Tibial nerve (tissue), 3 donors: ENCODE data around the gene DHX8.

Source experiments
- POLR2A ChIP-seq, 2 donors: fragments of 450-650 bp; IDR thresholded peaks; one replicate each; pipeline ENCODE4 v1.6.1; 2017; ENCODE audit warnings: antibody characterized with exemption in 2 of 2, mild to moderate bottlenecking in 2 of 2, moderate library complexity in 2 of 2
- TF ChIP-seq, protein P1 (sequence below), 5 experiments: fragments of 200-600 bp in 3 of 5; fragments of 450-650 bp in 2 of 5; sonication (generic) in 3 of 5; IDR thresholded peaks; one replicate each; pipeline ENCODE4 v1.5.1; 2016 to 2019; ENCODE audit warnings: antibody characterized with exemption in 5 of 5, mild to moderate bottlenecking in 3 of 5, moderate library complexity in 2 of 5

DNA sequence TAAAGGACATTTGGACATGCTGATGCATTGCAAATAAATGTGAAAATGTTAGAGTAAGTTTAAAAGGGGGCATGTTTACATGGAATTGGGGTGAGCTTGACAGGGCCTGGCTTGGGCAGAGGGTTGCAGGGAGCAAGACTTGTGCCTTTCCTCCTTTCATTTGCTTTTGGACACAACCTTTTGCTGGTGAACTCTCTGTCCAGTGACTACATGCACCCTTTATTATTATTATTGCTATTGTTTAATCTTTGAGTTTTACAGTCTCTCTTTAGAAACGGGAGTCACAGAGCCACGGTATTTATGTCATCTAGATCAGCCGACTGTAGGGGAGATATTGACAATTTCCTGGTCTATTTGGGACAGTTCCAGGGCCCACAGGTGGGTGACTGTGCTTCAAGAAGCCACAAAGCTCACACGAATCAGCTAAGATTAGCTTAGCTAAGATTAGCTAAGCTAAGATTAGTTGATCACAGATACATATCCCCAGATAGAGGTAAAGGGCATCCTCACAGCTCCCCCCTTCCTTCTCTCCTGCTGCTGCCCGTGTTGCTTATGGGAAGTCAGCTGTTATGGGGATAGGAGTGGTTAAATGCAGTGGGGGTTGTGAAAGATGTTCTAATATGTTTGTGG lies 91.2 kb downstream of the DHX8 start:
- TF ChIP-seq, protein P1, sequence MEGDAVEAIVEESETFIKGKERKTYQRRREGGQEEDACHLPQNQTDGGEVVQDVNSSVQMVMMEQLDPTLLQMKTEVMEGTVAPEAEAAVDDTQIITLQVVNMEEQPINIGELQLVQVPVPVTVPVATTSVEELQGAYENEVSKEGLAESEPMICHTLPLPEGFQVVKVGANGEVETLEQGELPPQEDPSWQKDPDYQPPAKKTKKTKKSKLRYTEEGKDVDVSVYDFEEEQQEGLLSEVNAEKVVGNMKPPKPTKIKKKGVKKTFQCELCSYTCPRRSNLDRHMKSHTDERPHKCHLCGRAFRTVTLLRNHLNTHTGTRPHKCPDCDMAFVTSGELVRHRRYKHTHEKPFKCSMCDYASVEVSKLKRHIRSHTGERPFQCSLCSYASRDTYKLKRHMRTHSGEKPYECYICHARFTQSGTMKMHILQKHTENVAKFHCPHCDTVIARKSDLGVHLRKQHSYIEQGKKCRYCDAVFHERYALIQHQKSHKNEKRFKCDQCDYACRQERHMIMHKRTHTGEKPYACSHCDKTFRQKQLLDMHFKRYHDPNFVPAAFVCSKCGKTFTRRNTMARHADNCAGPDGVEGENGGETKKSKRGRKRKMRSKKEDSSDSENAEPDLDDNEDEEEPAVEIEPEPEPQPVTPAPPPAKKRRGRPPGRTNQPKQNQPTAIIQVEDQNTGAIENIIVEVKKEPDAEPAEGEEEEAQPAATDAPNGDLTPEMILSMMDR (IDR thresholded peaks at IDR 0.05) = no peak
- no peak for TF ChIP-seq POLR2A (IDR thresholded peaks at IDR 0.05)
